ENCODE data around the gene PDPN.

GRCh38 chr1:13605159-13605558, 21.5 kb downstream of the PDPN start:
- TF ChIP-seq POLR2A (IDR thresholded peaks at IDR 0.05) (no peak), CTCF (IDR thresholded peaks at IDR 0.05) (no peak)

All from heart left ventricle (tissue), 13 donors.